Raji (cell line): ENCODE measurements around the gene DAZAP1.

Source experiments
- POLR2A ChIP-seq: IDR thresholded peaks from 2 replicates; pipeline ENCODE4 v1.6.1; 2011; ENCODE audit warnings: low read depth, low read length, control low read depth; ENCODE audit not compliant: insufficient read depth

DAZAP1 gene

GRCh38 chr19:1410789-1411188, 3.4 kb downstream of the DAZAP1 start:
- no peak for TF ChIP-seq POLR2A

- no peak for TF ChIP-seq POLR2A
These were observed 4.1 kb downstream of the DAZAP1 start for GRCh38 chr19:1411255-1412191.

- TF ChIP-seq POLR2A = no peak
These were observed 5.0 kb downstream of the DAZAP1 start for GRCh38 chr19:1412323-1412923.

GRCh38 chr19:1412995-1413800, 5.8 kb downstream of the DAZAP1 start:
- TF ChIP-seq POLR2A = no peak

- TF ChIP-seq POLR2A = no peak
These were observed 8.8 kb downstream of the DAZAP1 start for GRCh38 chr19:1416014-1416841.

GRCh38 chr19:1417145-1417544, 9.8 kb downstream of the DAZAP1 start:
- no peak for TF ChIP-seq POLR2A

GRCh38 chr19:1417681-1418495, 10.5 kb downstream of the DAZAP1 start:
- no peak for TF ChIP-seq POLR2A

GRCh38 chr19:1418496-1418775, 11.1 kb downstream of the DAZAP1 start:
- TF ChIP-seq POLR2A = no peak

GRCh38 chr19:1418951-1419738, 11.8 kb downstream of the DAZAP1 start:
- no peak for TF ChIP-seq POLR2A

- TF ChIP-seq POLR2A = no peak
These were observed 13.2 kb downstream of the DAZAP1 start for GRCh38 chr19:1420590-1420989.

- TF ChIP-seq POLR2A = no peak
These were observed 14.0 kb downstream of the DAZAP1 start for GRCh38 chr19:1421218-1421957.

GRCh38 chr19:1421958-1422305, 14.5 kb downstream of the DAZAP1 start:
- TF ChIP-seq POLR2A = no peak

- TF ChIP-seq POLR2A = no peak
These were observed 15.0 kb downstream of the DAZAP1 start for GRCh38 chr19:1422360-1422759.
